A204.1 (cell line): Measurements from ENCODE around the gene EWSR1.
"Not testable (repeated sequence)": the region's sequence is repeated elsewhere in the genome, so short reads cannot be mapped to it uniquely, and the experiment has no call there.

Experiments used
- FAIRE-seq: peaks from 2 replicates; lab custom pipeline; 2012; peaks lifted over from hg19 to GRCh38; lab: Jason Lieb, UNC

EWSR1 gene

DNA sequence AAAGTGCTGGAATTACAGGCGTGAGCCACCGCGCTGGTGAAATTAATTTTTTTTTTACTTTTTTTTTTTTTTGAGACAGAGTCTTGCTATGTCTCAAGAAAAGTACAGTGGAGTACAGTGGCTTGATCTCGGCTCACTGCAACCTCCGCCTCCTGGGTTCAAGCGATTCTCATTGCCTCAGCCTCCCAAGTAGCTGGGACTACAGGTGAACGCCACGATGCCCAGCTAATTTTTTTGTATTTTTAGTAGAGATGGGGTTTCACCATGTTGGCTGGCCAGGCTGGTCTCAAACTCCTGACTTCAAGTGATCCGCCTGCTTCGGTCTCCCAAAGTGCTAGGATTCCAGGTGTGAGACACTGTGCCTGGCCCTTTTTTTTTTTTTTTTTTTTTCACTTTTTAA, 20.2 kb upstream of the EWSR1 start:
- FAIRE-seq = not testable (repeated sequence)

DNA sequence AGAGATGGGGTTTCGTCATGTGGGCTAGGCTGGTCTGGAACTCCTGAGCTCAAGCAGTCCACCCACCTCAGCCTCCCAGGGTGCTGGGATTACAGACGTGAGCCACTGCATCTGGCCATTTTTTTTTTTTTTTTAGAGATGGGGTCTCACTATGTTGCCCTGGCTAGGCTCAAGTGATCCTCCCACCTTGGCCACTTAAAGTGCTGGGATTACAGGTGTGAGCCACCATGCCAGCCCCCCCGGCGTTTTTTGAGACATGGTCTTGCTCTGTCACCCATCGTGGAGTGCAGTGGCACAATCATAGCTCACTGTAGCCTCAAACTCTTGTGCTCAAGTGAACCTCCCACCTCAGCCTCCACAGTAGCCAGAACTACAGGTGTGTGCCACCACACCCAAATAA, 16.8 kb upstream of the EWSR1 start:
- no peak for FAIRE-seq

DNA sequence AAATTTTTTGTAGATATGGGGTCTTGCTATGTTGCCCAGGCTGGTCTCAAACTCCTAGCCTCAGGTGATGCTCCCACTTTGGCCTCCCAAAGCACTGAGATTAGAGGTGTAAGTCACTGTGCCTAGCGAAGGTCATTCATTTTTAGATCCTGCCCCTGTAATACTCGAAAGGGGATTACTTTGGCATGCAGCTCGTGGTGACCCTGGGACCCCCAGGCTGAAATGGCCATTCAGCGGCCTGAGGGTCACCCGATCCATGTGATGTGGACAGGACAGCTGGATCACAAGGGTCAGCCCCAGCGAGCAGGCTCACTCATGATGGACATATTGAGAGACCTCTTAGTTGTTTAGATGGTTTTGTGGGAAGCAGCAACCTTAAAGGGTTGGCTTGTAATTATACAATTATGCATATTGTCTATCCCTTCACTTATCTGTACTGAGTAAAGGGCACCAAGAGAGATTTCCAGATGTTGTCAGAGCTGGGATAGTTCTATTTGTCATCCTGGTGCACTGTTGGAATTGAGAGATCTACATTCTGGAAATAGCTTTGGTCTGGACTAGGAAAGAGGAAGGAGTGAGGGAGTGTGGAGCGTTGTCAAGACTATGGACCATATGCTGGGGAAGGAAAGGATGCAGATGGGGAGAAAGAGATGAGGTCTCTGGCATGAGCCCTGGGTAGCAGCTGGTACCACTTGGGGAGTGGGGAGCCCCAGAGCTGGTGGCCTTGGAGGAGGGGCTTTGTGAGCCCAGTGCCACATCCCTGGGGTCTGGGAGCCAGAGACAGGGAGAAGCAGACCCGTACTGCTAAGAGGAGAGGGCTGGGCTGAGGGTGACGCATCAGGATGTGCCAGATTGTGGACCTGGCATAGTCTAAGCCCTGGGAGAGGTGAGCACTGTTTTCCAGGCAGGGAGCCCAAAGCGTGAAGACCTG, 15.8 kb upstream of the EWSR1 start:
- FAIRE-seq = no peak

DNA sequence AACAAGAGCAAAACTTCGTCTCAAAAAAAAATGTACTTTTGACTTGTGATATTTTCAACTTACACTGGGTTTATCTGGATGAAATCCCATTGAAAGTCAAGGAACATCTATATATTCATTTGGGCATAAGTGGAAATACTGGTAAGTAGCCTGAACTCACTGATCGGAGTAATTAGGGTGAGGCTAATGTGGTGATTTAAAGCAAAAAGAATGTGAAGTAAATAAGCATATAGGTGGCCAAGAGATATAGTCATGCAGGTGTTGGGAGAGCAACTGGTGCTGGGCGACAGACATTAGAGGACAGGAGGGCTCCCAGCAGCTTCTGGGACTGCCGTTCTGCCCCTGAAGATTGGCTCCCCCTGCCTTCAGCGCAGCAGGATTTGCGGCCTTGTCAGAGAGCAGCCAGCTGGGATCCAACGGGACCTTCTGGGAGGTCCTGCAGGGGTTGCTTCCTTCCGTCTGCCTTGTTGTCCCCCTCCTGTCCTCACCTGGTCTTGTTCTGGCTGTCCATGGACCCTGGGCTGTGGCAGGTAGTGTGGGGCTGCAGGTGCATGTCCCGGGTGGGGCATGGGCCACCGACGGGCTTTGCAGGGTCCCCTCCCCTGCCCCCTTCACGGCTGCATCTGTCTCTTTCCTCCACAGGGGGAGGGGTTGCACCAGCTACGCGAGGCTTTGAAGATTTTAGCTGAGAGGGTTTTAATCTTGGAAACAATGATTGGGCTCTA, 14.3 kb upstream of the EWSR1 start:
- FAIRE-seq = no peak

DNA sequence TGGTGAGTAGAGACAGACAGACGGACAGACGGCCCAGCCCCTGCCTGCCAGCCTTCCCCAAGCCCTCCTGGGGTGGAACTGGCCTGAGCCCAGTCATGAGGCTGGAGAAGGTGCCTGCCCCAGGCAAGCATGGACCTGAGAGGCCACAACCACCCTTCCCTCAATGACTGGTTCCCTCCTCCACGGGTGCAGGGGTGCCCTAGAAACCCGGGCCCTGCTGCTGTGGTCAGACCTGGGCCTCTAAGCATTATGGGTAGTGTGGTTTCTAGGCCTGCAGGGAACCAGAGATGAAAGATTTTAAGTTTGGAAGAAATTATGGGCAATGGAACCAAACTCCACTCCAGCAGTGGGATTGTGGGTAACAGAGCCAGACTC, 13.8 kb upstream of the EWSR1 start:
- FAIRE-seq = no peak

DNA sequence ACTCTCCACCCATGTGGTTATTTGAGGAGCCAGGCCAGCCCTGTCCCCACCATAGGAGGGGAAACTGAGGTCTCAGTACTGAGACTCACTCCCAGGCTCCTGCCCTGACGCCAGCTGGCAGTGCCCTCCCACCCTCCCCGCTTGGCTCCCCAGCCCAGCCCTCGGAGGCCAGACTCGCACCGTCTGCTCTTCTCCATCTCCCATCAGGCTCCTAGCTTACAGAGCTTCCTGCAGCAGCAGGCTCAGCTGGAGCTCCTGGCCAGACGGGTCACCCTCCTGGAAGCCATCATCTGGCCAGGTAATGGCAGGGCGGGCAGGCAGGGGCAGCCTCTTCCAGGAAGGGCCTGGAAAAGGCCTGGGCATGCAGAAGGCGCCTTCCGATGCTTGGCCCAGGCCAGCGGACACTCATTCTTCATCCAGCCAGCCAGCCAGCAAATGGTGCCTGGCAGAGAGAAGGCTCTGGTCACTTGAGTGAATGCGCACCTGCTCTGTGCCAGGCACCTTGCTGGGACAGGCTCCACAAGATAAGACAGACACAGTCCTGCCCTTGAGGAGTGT, 12.9 kb upstream of the EWSR1 start:
- no peak for FAIRE-seq

DNA sequence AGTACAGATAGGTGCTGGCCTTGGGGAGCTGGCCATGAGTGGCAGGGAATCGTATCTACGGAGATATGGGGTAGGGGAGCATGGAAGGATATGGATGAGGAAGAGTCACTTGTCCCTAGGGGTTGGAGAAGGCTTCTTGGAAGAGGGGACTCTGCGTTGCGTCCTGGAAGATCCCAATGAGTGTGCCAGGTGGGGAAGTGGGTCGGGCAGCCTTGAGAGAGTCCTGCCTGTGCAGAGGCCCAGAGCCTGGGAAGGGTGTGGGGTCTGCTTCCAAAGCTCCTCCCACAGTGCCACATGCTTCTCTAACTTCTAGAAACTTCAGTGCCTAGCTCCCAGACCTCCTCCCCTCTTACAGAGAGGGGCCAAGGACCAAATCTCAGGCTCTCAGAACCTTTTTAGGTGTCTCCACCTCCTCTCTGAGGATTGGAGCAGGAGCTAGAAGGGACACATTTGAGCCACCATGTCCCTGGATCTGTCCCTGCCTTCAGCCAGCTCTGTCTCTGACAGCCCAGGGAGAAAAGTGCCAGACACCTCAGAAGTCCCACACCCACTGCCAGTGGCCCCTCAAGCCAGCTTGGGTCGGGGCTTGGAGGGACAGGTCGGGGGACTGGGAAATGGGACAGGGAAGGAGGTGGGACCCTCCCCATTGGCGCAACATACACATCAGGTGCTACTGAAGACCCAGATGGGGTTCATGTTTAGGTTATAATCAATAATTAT, 11.3 kb upstream of the EWSR1 start:
- no peak for FAIRE-seq

DNA sequence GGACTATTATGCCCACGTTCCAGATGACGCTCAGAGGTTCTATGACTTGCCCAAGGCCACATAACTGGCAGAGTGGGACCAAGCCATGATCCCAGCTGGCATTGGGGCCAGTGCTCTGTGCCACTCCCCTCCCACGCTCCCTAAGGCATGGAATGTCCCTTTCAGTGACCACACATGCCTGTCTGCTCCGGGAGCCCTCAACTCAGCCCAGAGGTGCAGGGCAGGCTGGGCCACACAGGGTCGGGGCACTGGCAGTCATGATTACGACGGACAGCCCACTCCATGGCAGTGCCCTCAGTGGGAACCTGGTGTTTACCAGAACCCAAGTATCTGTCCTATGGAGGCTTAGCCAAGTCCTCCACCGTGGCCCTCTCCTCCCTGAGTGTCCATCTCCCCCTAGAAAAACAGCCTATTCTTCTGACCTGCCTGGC, 10.3 kb upstream of the EWSR1 start:
- no peak for FAIRE-seq

DNA sequence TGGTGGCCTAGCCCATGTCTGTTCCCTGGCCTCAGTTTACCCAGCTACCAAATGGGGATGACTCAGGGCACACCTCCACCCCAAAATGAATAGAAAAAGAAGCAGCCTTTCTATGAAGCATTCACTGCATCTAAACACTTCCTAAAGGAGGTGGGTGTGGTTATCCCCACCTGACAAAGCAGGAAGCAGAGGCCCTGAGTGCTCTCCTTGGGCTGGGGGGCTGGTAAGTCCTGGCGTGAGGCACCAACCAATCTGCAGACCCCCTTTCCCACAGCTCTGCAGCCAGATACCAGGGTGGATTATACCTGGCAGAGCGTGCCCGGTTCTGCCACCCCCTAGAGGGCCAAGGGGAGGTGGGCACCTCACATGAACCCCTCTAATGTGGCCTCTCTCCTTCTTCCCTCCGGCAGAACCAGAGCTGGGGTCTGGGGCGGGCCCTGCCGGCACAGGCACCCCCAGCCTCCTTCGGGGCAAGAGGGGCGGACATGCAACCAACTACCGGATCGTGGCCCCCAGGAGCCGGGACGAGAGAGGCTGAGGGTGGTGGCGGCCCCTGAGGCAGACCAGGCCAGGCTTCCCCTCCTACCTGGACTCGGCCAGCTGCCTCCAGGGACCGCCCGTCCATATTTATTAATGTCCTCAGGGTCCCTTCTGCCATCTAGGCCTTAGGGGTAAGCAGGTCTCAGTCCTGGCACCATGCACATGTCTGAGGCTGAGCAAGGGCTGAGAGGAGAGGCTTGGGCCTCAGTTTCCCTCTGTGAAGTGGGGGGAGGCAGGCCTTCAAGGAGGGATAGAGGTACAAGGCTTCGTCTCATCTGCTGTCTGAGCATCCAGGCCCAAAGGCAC, 9.4 kb upstream of the EWSR1 start:
- no peak for FAIRE-seq

DNA sequence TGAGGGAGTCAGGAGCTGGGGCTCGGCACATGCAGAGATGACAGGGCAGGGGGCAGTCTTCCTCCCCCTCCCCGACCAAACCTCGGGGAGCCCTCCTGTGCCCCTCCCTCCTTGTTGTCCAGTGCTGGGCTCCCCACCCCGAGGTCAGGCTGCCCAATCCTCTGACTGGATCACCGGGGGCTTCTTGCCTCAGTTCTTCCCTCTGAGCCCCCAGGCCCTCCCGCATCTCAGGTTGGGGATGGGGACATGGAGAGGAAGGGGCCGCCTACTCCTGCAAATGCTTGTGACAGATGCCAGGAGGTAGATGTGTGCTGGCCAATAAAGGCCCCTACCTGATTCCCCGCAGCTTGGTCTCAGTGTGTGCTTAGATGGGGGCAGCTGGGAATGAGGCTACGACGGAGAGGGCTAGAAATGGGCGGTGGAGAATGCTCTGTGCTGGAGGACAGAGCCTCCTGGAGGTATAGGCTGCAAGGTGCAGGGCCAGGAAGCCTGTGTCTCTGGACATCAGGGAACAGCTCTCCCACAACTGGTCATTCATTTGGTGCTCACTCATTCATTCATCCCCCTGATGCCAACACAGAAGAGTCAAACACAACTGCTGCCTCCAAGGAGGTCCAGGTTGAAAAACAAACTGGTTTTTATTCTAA, 8.7 kb upstream of the EWSR1 start:
- no peak for FAIRE-seq

DNA sequence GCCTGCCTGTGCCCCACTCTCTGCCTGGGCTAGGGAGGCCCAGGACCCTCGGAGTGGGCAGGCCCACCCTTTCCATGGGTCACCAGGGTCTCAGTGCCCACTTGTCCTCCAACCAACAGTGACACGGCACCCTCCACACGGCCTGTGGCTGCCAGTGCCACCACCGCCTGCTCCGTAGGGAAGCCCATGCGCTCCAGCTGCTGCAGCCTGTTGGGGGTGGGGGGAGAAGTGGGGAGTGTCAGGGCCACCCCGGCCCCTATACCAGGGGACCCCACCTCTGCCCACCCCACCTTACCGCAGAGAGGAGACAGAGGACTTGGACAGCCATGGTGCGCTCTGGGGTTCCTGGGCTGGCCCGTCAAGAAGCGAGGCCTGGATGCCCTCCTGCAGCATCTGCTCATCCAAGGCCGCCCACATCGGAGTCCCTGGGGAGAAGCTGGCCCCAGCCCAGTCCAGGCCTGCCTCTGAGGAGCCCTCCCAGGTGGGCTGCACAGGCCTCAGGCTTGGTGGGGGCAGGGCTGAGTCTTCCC, 8.0 kb upstream of the EWSR1 start:
- FAIRE-seq = no peak

DNA sequence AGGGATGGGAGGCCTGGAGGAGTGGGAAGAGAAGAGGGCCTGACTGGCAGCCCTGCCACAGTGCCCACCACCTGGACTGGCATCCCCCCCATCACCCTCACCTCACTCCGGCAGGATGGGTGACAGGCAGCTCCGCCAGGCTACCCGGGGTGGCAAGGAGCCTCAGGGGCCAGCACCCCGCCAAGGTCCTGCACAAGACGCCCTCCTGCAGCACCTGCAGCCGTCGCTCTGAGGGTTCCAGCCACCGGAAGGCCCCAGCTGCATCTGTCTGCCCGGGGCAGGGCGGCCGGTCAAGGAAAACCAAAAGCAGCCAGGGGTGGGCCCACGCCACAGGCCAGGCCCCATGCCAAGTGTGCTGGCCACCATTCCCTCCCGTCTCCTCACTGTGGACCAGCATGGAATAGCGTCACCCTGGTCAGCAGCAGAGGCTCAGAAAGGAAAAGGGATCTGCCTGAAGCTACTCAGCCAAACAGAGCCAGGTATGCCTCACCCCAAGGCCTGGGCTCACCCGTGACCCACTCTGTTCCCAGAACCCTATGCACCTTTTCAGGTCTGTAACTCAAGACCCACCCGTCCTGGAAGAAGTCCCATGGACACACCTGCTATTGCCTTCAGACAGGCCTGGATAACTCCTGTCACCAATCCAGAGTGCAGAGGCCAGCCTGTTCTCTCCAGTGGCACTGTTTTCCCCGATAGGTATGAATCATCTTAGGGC, 7.3 kb upstream of the EWSR1 start:
- no peak for FAIRE-seq

DNA sequence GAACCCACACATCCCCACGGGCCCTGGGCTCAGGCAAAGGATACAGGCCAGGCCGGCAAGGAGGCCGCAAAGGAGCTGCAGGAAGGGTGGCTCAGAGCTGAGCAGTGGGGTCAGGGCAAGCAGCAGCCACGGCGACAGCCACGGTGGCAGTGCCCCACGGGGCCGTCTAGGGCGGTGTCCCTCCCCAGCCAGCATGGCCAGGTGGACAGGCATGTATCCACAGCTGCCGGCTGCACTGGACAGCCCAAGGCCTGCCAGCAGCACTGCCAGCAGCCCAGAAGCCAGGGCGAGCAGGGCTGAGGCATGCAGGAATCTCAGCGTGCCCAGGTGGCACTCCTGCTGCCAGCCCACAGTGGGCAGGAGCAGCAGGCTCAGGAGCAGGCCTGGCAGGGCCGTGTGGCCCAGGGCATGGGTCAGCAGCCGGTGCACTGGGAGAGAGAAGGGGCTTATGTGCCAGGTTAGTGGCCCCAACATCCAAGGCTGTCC, 4.2 kb upstream of the EWSR1 start:
- no peak for FAIRE-seq

DNA sequence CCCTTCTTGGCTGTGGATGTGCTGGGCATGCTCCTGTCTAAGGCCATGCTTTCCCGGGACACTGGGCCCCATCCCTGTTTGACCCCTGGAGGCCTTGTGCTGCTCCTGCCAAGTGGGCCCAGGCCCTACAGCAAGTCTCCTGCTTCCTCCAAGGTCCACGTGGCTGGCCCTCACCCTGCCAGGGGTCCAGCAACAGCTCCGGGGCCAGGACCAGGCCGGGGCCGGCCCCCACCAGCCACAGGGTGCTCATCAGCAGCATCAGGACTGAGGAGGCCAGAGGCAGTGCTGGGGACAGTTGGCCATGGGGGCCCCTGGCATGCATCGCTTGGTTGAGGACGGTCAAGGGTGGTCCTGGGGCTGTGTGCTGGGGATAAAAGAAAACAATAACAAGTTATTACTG, 2.8 kb upstream of the EWSR1 start:
- FAIRE-seq = no peak

DNA sequence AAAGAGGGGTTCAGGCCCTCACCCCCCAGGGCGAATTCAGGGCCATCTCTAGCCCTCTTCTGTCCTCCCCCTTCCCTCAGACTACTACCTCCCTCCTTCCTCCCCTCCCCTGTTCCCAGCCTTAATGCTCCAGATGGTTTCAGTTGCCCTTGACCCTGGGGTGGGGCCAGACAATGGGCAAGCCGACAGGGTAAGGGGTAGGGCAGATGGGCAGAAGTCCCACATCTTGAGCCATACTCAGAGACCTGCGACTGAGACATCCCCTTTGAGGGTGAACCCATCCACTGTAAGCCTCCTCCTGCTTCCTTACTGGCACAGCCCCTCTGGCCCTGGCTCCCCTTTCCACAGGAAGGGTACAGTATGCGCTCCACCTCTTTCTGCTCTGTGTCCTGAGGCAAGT, 2.1 kb upstream of the EWSR1 start:
- FAIRE-seq = no peak

DNA sequence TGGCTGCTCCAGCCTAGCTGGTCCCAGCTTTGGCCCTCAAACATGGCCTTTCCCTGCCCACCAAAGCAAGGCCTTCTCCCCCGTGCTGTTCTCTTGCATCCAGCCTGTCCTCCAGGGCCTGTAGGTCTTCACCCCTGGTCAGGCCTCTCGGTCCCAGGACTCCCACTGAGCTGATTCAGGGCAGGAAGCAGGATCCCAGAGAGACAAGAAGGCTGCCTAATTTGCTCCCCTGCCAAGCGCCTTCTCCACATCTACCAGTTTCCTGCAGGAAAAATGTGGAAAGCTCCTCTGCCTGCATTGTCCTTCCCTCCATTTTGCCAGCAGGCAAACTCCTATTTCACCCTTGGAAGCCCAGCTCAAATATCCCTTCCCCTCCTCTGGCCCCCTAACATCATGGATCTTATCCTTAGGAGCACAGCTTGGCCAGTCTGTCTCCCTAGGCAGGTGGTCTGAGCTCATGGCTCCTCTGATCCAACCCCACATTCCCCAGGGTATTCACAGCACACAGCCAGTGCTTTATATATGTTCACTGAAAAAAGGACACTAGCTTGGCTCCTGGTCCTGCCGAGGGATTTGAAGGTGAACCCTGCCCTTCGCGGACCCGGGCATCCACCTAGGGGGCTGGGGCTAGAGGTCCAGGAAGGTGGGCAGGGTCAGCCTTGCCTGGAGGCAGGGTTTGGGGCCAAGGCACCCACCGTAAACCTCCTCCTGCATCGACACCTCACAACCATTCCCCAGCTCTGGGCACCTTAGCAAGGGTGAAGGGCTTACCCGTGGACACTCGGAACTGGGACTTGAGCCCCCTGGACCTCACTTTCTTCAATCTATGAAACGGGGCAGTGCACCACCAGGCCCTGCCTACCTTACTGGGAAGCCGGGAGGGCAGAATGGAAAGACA, 1.3 kb upstream of the EWSR1 start:
- FAIRE-seq = no peak

DNA sequence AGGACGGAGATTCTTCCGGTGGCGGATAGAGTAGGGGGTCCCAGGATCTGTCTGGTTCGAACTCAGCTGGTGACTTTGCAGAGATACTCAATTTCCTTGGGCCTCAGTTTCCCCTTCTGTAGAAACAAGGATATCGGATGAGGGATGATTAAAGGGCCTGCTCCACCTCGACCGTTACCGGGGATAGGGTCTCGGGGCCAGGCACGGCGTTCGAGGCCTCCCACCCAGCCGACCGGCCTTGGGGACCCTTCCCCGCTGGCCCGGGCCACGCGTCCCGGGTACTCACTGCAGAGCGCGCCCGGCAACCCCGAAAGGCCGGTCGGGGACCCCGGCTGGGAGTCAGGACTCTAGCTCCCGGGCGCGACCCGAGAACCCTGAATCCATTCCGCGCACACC, 608 bp upstream of the EWSR1 start:
- FAIRE-seq = no peak

DNA sequence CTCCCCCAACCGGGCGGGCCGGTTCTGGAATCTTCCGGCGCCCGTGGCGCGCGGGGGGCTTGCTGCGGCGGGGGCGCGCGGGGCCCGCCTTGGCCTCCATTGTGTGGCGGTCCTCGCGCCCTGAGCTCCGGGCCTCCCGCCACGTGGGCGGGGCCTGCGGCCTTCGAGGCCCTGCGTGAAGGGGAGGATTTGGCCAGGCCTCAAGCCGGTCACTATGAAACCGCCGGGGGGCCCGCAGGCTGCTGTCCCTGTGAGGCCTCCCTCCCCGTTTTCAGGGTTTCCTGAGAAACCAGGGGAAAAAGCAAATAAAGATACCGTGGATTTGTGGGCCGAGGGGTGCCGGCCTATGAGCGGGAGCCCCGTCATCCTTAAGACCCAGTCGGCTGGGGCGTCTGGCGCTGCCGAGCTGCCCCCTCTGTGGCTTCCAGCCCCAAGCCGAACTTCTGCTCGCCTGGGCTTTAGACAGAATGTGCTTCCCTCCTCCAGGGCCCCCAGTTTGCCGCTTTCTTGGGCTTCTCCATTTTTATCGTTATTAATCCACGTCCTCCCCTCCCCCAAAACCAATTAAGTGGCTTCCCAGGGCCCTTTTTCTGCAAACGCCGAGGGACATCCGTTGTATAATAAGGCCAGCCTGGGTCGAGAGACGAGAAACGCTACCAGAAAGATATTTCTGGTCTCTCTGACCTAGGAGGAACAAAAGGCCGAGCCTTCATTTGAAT, 602 bp downstream of the EWSR1 start:
- FAIRE-seq = no peak
